NCI-H146 (cell line): ENCODE measurements around the gene GSTA1.
"Not testable (repeated sequence)": the region's sequence is repeated elsewhere in the genome, so short reads cannot be mapped to it uniquely, and the experiment has no call there.

Experiments used
- DNase-seq: peaks from one replicate; lab custom pipeline; 2025; lab: John Stamatoyannopoulos, UW

The GSTA1 gene

GRCh38 chr6:52803668-52804255 lies at the start of gene GSTA1:
GSTA1 (minus strand) TSS chr6:52803816; CDS start chr6:52799267, 4,549 bp downstream.
- DNase-seq: not testable (repeated sequence)

GRCh38 chr6:52849137-52849536 lies 45.5 kb upstream of the GSTA1 start:
- DNase-seq: no peak

- DNase-seq: no peak
These were observed 42.4 kb upstream of the GSTA1 start for GRCh38 chr6:52846002-52846401.

- DNase-seq: no peak
These were observed 40.0 kb upstream of the GSTA1 start for GRCh38 chr6:52843605-52844004.

DNA sequence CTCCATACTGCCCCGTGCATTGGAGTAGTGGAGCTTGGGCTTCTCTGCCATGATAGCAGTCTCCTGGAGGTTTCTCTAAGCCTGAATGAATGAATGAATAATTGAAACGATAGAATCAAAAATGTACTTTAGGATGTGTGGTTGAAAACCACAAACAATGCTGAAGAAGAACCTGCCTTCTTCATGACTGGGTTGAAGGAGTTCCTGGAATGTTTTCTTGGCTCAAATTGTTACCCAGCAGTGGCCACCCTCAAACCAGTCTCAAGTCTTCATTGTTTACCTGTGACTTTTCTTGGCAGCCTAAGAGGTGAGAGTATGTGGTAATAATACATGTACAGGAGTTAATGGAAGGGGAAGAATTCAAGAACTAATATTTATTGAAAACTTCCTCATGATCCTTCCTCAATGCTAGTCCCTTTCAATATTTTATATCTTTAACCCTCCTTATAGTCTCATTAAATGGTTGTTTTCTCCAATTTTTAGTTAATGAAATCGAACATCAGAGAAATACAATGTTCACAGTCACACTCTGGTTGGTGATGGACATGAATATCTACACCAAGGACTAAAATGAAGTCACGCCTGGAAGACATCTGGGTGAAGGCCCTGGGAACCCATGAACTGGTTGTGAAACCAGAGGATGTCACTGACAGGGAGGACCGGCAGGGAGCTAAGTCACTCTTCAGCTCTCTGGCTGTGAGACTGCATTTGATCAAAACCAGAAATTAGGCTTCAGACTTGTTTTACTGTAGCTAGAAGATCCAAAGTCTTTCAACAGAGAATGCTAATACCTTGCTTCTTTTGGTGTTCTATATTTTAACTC lies 37.4 kb upstream of the GSTA1 start, which contains the start of gene GSTA5:
GSTA5 (minus strand) TSS at position 51 of the 823 bp plus-strand sequence.
- DNase-seq: no peak

DNA sequence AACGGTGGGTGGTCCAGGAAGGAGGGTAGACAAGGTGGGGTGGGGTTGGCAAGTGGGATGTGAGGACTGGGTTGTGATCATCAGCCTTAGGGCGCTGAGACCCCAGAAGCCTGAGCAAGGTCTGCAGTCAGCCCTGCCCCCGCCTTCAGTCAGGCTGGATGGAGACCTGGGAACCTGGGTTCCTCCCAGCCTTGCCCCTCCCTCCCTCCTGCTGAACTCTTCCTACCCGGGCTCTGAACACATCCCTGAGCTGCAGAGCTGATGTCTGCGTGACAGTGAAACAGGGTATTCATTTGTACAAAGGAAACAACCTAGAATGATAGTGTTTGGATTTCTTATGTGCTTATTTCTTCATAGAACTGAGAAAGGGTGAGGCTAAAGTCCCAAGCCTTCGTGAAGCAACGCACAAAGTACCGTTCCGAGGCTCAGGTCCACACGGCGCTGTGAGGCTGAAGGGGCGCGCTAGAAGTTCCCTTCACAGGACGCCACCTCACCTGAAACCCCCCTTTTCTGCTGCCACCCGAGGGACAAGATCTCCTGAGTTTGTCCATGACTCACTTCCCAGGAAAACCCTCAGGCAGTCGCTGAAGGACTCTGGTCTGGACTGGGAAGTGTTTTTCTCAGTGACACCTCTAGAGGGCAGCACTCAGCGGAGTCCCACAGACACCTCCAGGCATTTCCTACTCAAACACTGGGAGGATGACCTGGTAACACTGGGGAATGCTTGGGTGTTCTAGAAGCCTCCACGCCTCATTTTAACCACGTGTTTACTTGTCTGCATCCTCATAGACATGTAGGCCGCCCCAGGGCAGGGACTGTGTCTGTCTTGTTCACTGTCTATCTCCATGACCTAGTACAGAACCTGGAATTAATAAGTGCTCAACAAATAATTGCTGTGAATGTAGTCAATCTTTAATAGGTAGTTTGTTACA lies 35.8 kb upstream of the GSTA1 start:
- peak; percentile 49 for DNase-seq

- DNase-seq: no peak
These were observed 30.9 kb upstream of the GSTA1 start for GRCh38 chr6:52834481-52834880.

DNA sequence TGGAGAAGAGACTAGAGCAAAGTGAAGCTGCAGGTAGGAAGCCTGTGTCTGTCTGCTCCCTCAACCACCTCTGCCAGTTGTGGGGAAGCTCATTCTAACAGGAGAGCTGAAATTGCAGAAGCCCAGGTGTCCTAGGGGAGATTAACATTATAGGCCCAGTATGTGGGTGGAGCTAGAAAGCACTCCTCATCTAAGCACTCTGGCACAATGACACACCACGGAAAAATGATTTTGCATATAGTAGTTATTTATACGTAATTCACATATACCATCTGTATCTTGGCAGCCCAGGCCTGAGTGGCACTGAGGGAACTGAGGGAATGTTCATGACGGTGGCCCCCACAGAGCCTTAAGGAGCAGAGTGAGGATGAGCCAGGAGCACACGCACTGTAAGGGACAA lies 27.3 kb upstream of the GSTA1 start:
- not testable (repeated sequence) for DNase-seq

DNA sequence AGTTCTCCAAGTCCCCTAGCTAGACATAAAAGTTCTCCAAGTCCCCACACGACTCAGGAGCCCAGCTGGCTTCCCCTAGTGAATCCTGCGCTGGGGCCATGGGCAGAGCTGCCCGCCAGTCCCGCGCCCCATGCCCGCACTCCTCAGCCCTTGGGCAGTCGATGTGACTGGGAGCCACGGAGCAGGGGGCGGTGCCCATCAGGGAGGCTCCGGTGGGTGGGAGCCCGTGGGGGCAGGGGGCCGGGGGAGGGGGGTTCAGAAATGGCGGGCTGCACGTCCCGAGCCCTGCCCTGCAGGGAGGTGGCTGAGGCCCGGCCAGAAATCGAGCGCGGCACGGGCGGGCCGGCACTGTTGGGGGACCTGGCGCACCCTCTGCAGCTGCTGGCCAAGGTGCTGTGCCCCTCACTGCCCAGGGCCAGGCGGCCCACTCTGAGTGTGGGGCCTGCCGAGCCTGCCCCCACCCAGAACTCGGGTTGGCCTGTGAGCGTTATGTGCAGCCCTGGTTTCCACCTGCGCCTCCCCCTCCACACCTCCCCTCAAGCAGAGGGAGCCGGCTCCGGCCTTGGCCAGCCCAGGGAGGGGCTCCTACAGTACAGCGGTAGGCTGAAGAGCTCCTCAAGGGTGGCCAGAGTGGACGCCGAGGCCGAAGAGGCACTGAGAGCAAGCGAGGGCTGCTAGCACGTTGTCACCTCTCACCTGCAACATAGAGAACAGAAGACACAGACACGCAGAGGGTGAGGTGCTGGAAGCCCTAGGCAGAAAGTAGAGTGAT lies 25.6 kb upstream of the GSTA1 start:
- DNase-seq: no peak

GRCh38 chr6:52828621-52829020 lies 25.0 kb upstream of the GSTA1 start:
- not testable (repeated sequence) for DNase-seq

GRCh38 chr6:52827073-52827783 lies 23.6 kb upstream of the GSTA1 start:
- not testable (repeated sequence) for DNase-seq

GRCh38 chr6:52826513-52826912 lies 22.9 kb upstream of the GSTA1 start:
- no peak for DNase-seq

- not testable (repeated sequence) for DNase-seq
These were observed 22.4 kb upstream of the GSTA1 start for GRCh38 chr6:52825900-52826459.

GRCh38 chr6:52825270-52825793 lies 21.7 kb upstream of the GSTA1 start:
- DNase-seq: not testable (repeated sequence)

- no peak for DNase-seq
These were observed 18.2 kb upstream of the GSTA1 start for GRCh38 chr6:52821842-52822241.

GRCh38 chr6:52820198-52820597 lies 16.6 kb upstream of the GSTA1 start:
- no peak for DNase-seq

- peak; percentile 58 for DNase-seq
These were observed 11.8 kb upstream of the GSTA1 start for GRCh38 chr6:52815167-52816092.

- DNase-seq: not testable (repeated sequence)
These were observed 10.9 kb upstream of the GSTA1 start for GRCh38 chr6:52814545-52814944.

DNA sequence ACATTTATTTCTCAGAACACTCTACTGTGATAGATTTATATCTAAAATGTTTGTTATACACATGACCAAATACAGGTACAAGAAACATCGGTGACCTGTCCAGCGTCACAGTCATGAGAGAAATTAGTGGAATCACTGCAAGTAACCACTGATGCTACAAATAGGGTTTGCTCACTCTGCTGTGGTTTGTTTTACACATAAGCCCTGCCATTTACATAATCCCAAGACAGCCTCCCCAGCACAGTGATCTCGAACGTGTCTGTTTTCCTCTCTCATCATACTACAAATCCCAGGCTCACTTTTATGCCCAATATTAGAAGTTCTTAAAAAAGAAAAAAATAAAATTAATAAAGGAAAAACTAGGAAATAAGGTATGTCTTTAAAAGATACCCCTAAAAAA lies 6.2 kb upstream of the GSTA1 start:
- not testable (repeated sequence) for DNase-seq
